Measurements from ENCODE around the gene PAX4. TPM values are rescaled to one million over a fixed set of nuclear protein-coding genes. Genes with fewer than 3 reads are reported as not detected.

Gene PAX4
- total RNA-seq, 1 experiment from 2014 or later, result not detected

DNA sequence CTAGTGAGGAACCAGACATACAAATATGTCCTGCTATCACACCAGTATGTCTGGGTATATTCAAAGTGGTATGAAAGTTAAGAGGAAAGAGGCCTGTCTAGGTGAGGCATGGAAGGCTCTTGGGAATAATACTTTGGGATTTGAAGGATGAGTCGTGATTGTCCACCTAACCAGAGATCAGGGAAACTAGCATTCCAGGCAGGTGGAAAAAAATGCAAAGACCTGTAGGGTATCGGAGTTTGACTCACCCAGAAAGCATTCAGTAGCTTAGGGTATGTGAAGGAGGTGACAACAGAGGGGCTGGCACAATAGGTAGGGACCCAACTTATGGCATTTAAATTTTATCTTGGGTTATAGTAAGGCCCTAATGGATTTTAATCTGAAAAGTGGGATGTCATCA is 31.6 kb downstream of the PAX4 start:
- no peak overlapping the region for H3K14ac ChIP-seq (ENCODE audit: insufficient read depth, low read length)
- peaks cover 7% of the 10 kb centered on the region; the same call in 1 of the 2 replicates for H3K27me3 ChIP-seq (ENCODE audit: insufficient read depth, low read length)
- no peak overlapping the region for H2BK120ac ChIP-seq (ENCODE audit: low read depth, low read length, poor library complexity, severe bottlenecking)
- no peaks in the 10 kb centered on the region for H3K79me2 ChIP-seq (ENCODE audit: insufficient read depth, low read length)
- no peak overlapping the region for H3K23ac ChIP-seq (ENCODE audit: insufficient read length, low read depth, low read length)
- H3K4me2 ChIP-seq (ENCODE audit: insufficient read depth, insufficient read length, low read length), result no peak overlapping the region
- peaks cover 18% of the 10 kb centered on the region for H3K23me2 ChIP-seq (ENCODE audit: insufficient read length, low read depth, low read length, poor library complexity, severe bottlenecking)
- no peak overlapping the region for H2BK12ac ChIP-seq (ENCODE audit: insufficient read length, low read depth, low read length)
- H3K56ac ChIP-seq (ENCODE audit: insufficient read length, low read depth, low read length), result no peak overlapping the region
- no peak overlapping the region for H3T11ph ChIP-seq (ENCODE audit: low read length)
- no peak overlapping the region for H3K27ac Mint-ChIP-seq
- TF ChIP-seq CTCF (conservative IDR thresholded peaks at IDR 0.05), result no peak
- no peak overlapping the region for H3K4ac ChIP-seq (ENCODE audit: low read depth, low read length)
- no peak overlapping the region for H2BK15ac ChIP-seq (ENCODE audit: low read depth, low read length)
- peaks cover 2% of the 10 kb centered on the region; the same call in 1 of the 2 replicates for H3K4me1 ChIP-seq (ENCODE audit: insufficient read depth, low read length)
- no peak overlapping the region for H2BK20ac ChIP-seq (ENCODE audit: low read depth, low read length, poor library complexity, severe bottlenecking)
- peaks cover 18 to 33% of the 10 kb centered on the region in 2 experiments for H3K4me1 Mint-ChIP-seq
- peaks cover 24% of the 10 kb centered on the region for H3K27me3 Mint-ChIP-seq (ENCODE audit: low read depth)
- H3K4me3 Mint-ChIP-seq, result peak overlapping the region in 1 of 2 experiments; percentile 37; a peak in 1 of 5 replicates
- H2AFZ ChIP-seq (ENCODE audit: low read length), result no peak overlapping the region
- WGBS (ENCODE audit: extremely low coverage, insufficient read length, low lambda C conversion rate), result no CpG with 5 or more reads among the region's 2 CpGs
- no peaks in the 10 kb centered on the region for H3K9me3 Mint-ChIP-seq
- H4K5ac ChIP-seq (ENCODE audit: insufficient read length, low read depth, low read length), result no peak overlapping the region
- H2AK5ac ChIP-seq (ENCODE audit: insufficient read length, low read length), result no peak overlapping the region
- H4K8ac ChIP-seq (replicated peaks; ENCODE audit: insufficient read length, low read depth, low read length), result no peak overlapping the region
- no peak overlapping the region for H3K18ac ChIP-seq (ENCODE audit: insufficient read length, low read depth, low read length)
- H3K36me3 Mint-ChIP-seq (ENCODE audit: insufficient read depth in 1 of 3, low read depth in 3 of 3), result peaks cover 28 to 51% (median 34%) of the 10 kb centered on the region in 3 experiments
- peaks cover 6% of the 10 kb centered on the region for H3K79me1 ChIP-seq (ENCODE audit: insufficient read depth, low read depth, low read length, poor library complexity, severe bottlenecking)
- no peak for DNase-seq
- no peak overlapping the region for H4K91ac ChIP-seq (ENCODE audit: insufficient read length, low read depth, low read length)
- no peak overlapping the region for H3K27ac ChIP-seq (ENCODE audit: insufficient read length, low read depth, low read length)
- no peak overlapping the region for H2BK5ac ChIP-seq (ENCODE audit: insufficient read length, low read length)
- H3K9me3 ChIP-seq (ENCODE audit: control insufficient read depth, low read depth, low read length), result no peaks in the 10 kb centered on the region
- no peak overlapping the region for H3K9ac ChIP-seq (ENCODE audit: extremely low read depth, insufficient read length, low read length)
- H4K20me1 ChIP-seq (ENCODE audit: control insufficient read depth, insufficient read depth, insufficient read length), result no peaks in the 10 kb centered on the region
